ENCODE measurements around the gene NBL1. TPM values are rescaled to one million over a fixed set of nuclear protein-coding genes. Genes with fewer than 3 reads are reported as not detected.

NBL1 gene
- total and polyA plus RNA-seq, 9 of the 15 experiments (the other 6 are each of a cell fraction or from before 2014, with no cell fraction given): 0.10 to 3.7 (median 1.8) TPM; not detected in 1

GRCh38 chr1:19648239-19648638 lies 4.1 kb downstream of the NBL1 start:
- H3K4me2 ChIP-seq (ENCODE audit: insufficient read depth, low read length): no peak overlapping the region
- H3K27ac ChIP-seq (ENCODE audit: extremely low read depth, low read depth, low read length): no peak overlapping the region
- WGBS (ENCODE audit: insufficient coverage, low coverage, missing lambda C conversion rate): 40% methylated on average over 14 of the region's 14 CpGs
- H3K9me1 ChIP-seq (ENCODE audit: control insufficient read depth, insufficient read depth, low read length): no peaks in the 10 kb centered on the region
- in situ Hi-C loops (cut with MboI): no loop called here
- TF ChIP-seq ATF2 (CRISPR knock-in tag; IDR thresholded peaks at IDR 0.05): no peak
- no peak for TF ChIP-seq TCF3 (CRISPR knock-in tag; IDR thresholded peaks at IDR 0.05)
- no peak for TF ChIP-seq ZBED1 (IDR thresholded peaks at IDR 0.05)
- TF ChIP-seq THRAP3 (IDR thresholded peaks at IDR 0.05; ENCODE audit: borderline replicate concordance): no peak
- no peak for TF ChIP-seq SRSF3 (IDR thresholded peaks at IDR 0.05; ENCODE audit: insufficient read depth, low read length)
- TF ChIP-seq MEF2D (tag; conservative IDR thresholded peaks at IDR 0.05; ENCODE audit: low read depth): no peak
- TF ChIP-seq NFIX (CRISPR knock-in tag; IDR thresholded peaks at IDR 0.05; ENCODE audit: low read depth): no peak
- TF ChIP-seq MTF1 (CRISPR knock-in tag; IDR thresholded peaks at IDR 0.05; ENCODE audit: borderline replicate concordance): no peak
- TF ChIP-seq PRMT5 (CRISPR knock-in tag; IDR thresholded peaks at IDR 0.05): no peak
- no peak for TF ChIP-seq UBTF (IDR thresholded peaks at IDR 0.05; ENCODE audit: borderline replicate concordance in 1 of 2, low read depth in 2 of 2, low read length in 2 of 2)
- TF ChIP-seq, protein P1, sequence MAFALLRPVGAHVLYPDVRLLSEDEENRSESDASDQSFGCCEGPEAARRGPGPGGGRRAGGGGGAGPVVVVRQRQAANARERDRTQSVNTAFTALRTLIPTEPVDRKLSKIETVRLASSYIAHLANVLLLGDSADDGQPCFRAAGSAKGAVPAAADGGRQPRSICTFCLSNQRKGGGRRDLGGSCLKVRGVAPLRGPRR (CRISPR knock-in tag; IDR thresholded peaks at IDR 0.05): no peak
- TF ChIP-seq, protein P2, sequence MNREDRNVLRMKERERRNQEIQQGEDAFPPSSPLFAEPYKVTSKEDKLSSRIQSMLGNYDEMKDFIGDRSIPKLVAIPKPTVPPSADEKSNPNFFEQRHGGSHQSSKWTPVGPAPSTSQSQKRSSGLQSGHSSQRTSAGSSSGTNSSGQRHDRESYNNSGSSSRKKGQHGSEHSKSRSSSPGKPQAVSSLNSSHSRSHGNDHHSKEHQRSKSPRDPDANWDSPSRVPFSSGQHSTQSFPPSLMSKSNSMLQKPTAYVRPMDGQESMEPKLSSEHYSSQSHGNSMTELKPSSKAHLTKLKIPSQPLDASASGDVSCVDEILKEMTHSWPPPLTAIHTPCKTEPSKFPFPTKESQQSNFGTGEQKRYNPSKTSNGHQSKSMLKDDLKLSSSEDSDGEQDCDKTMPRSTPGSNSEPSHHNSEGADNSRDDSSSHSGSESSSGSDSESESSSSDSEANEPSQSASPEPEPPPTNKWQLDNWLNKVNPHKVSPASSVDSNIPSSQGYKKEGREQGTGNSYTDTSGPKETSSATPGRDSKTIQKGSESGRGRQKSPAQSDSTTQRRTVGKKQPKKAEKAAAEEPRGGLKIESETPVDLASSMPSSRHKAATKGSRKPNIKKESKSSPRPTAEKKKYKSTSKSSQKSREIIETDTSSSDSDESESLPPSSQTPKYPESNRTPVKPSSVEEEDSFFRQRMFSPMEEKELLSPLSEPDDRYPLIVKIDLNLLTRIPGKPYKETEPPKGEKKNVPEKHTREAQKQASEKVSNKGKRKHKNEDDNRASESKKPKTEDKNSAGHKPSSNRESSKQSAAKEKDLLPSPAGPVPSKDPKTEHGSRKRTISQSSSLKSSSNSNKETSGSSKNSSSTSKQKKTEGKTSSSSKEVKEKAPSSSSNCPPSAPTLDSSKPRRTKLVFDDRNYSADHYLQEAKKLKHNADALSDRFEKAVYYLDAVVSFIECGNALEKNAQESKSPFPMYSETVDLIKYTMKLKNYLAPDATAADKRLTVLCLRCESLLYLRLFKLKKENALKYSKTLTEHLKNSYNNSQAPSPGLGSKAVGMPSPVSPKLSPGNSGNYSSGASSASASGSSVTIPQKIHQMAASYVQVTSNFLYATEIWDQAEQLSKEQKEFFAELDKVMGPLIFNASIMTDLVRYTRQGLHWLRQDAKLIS (CRISPR knock-in tag; IDR thresholded peaks at IDR 0.05): no peak
- no peak for TF ChIP-seq EGR1 (conservative IDR thresholded peaks at IDR 0.05)
- TF ChIP-seq ZFP1 (CRISPR knock-in tag; IDR thresholded peaks at IDR 0.05): no peak
- ChIA-PET CTCF (ENCODE audit: low intra/inter-chr PET ratio) (interaction anchor here (0.7 to 3.5 kb wide), 2 partner anchors 209 to 257 kb away, joined by 3 to 12 read pairs; no protein-coding TSS in a partner anchor), POLR2A (interaction anchor here (0.6 to 1.0 kb wide), 4 partner anchors 12 to 305 kb away, joined by 3 to 4 read pairs (median 3); no protein-coding TSS in a partner anchor)
- intact Hi-C loops (cut with micrococcal nuclease): loop anchor here (5.0 to 10.0 kb wide), 2 partner anchors 161 to 183 kb away; partner anchors contain the start of gene CAPZB
- no peak for FAIRE-seq
- H3K79me2 ChIP-seq (ENCODE audit: control insufficient read depth, insufficient read depth, low read length): no peaks in the 10 kb centered on the region
- peaks cover 13 to 27% of the 10 kb centered on the region in 2 experiments; a peak in 4 of 5 replicates for H3K27me3 ChIP-seq (ENCODE audit: control insufficient read depth in 2 of 2, insufficient read depth in 2 of 2, low read length in 2 of 2)
- H3K4me3 ChIP-seq: no peak overlapping the region
- no peak for DNase-seq (ENCODE audit: extremely low read depth in 1 of 4, low spot score in 3 of 4)
- H3K36me3 ChIP-seq (ENCODE audit: control insufficient read depth, insufficient read depth, low read length): no peaks in the 10 kb centered on the region
- H4K20me1 ChIP-seq (replicated peaks; ENCODE audit: control insufficient read depth, insufficient read depth, low read length): peaks cover 3% of the 10 kb centered on the region; the same call in 1 of the 2 replicates
- H2AFZ ChIP-seq (ENCODE audit: low read depth, low read length): no peak overlapping the region
- no peak for ATAC-seq
- H3K9me3 ChIP-seq (replicated peaks; ENCODE audit: control insufficient read depth, insufficient read depth, low read depth, low read length): no peaks in the 10 kb centered on the region
- H3K4me1 ChIP-seq (replicated peaks in 1 of 2; ENCODE audit: control insufficient read depth in 2 of 2, insufficient read depth in 2 of 2, low read length in 2 of 2): peaks cover 13 to 45% of the 10 kb centered on the region in 2 experiments; a peak in 4 of 5 replicates
- H3K9ac ChIP-seq (ENCODE audit: insufficient read depth in 1 of 2, low read depth in 2 of 2, low read length in 2 of 2): peak overlapping the region in 1 of 2 experiments; percentile 56; a peak in 1 of 4 replicates
- BruUV-seq (replicated peaks): no TSS peak
